Thyroid gland (tissue), 4 donors: Measurements from ENCODE around the gene TEX30.

Experiments
- CTCF ChIP-seq, 6 experiments: fragments of 200-600 bp in 3 of 6; fragments of 450-650 bp in 3 of 6; sonication (generic) in 3 of 6; IDR thresholded peaks; one replicate each; pipeline ENCODE4 v1.5.1; 2016 to 2019; ENCODE audit warnings: antibody characterized with exemption in 6 of 6, mild to moderate bottlenecking in 2 of 6, inconsistent platforms in 1 of 6, moderate library complexity in 1 of 6
- POLR2A ChIP-seq, 2 donors: fragments of 450-650 bp; IDR thresholded peaks; one replicate each; pipeline ENCODE4 v1.6.1; 2017; ENCODE audit warnings: antibody characterized with exemption in 2 of 2, mild to moderate bottlenecking in 2 of 2, moderate library complexity in 1 of 2

GRCh38 chr13:102772042-102772425 is 1.6 kb downstream of the TEX30 start:
- TF ChIP-seq CTCF (IDR thresholded peaks at IDR 0.05) = no peak
- no peak for TF ChIP-seq POLR2A (IDR thresholded peaks at IDR 0.05)
